Hematopoietic multipotent progenitor cell treated with erythropoietin and hydrocortisone succinate and interleukin-3 and kit ligand, for 8 days (in vitro differentiated cells): ENCODE data around the gene TEAD3.
"Not testable (repeated sequence)": the region's sequence is repeated elsewhere in the genome, so short reads cannot be mapped to it uniquely, and the experiment has no call there.

Source experiments
- DNase-seq: peaks from one replicate; pipeline ENCODE4 v3.0.0-alpha.2; 2015

The TEAD3 gene

DNA sequence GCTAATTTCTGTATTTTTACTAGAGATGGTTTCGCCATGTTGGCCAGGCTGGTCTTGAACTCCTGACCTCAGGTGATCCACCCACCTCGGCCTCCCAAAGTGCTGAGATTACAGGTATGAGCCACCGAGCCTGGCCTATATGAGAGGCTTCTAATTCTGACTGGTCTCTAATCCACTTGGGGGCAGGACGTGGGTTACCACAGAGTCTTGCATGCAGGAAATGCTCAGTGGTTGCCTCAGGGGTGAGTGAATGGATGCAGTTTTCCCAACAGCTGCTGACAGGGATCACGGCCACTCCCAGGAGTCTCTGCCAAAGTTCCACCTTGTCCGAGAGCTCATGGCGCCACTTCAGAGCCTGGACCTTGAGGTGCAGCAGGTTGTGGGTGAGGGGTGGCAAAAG, 51.2 kb downstream of the TEAD3 start:
- DNase-seq = no peak

DNA sequence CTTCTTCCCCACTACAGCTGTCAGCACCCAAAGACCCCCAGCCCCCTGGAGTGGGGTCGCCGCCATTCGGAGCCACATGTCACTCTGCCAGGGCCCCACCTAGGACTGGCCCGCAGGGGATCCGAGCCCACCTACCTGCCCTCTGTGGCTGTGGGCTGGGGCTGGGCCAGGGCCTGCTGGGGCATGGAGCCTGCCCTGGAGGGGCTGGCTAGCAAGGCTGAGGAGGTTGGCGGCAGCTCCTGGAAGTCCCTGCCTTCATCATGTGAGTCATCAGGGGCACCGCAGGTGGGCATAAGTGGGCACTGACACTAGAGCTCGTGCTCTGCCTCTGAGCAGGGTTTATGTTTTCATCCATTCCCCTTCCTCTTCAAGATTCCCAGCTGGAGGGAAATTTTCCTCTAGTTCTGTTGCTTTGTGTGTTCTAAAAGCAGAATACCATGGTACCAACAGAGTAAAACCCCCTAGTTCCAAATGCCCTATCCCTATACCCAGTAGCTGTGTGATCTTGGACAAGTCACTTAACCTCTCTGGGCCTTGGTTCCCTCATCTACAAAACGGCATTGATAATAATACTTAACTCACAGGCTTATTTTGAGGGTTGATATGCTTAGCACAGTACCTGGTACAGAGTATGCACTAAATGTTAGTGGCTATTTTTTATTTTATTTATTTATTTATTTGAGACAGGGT, 53.4 kb downstream of the TEAD3 start:
- no peak for DNase-seq

DNA sequence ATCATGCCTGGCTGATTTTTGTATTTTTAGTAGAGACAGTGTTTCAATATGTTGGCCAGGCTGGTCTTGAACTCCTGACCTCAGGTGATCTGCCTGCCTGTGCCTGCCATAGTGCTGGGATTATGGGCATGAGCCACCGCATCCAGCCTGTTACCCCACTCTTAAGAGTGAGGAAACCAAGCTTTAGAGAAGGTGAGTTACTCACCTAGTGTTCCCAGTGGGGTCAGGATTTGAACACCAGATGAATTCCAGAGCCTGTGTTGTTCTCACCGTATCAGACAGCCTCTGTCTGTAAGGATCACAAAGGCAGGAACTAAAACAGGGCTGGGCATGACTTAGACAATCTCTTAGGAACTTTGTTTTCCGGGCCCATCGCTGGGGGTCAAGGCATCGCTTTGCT, 54.2 kb downstream of the TEAD3 start:
- no peak for DNase-seq

DNA sequence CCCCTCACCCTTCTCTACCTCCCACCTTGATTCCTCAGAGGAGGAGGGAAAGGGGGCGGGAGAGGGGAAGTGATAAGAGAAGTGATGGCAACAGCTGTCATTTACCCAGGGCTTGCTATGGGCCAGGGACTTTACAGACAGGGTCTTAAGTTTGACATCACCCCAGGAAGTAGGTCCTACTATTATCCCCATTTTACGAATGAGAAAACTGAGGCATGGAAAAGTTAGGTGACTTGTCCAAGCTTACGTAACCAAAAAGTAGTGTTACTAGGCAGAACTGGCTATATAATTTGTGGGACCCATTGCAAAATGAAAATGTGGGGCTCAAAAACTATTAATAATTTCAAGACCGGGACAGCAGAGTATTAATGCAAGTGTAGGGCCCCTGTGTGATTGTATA, 55.2 kb downstream of the TEAD3 start:
- DNase-seq = no peak

DNA sequence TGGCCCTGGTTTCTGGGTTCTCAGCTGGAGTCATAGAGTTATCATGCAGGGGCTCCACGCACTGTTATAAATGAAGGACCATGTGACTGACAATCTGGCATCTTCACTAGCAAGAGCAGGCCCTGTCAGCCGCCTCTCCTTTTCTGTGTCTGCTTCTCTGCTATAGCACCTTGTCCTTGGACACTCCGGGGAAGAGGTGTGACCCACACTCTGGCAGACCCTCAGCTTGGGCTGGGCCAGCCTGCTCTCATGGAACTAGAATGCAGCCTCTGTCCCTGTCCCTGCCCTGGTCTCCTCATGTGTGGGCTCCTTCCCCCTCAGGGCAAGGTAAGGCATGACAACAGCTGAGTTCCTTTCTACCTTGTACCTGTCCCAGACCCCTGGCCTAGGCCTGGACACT, 55.7 kb downstream of the TEAD3 start:
- DNase-seq = no peak

DNA sequence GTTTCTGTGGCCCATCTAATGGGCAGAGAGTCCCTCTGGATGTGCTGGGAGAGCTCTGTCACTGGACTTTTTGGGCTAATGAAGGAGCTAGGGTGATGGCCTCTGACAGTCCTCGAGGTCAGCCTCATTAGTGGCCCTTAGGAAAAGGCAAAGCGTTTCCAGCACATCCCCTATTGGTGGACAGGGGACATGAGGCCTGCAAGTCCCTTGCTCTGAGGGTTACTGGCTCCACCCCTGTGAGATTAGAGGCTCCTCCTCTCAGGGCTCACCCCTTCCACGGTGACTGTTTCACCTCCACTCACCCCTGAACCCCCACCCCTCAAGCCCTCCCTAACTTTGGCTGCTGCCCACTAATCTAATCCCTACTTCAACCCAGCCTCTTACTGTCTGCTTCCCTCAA, 57.6 kb downstream of the TEAD3 start:
- DNase-seq = no peak

DNA sequence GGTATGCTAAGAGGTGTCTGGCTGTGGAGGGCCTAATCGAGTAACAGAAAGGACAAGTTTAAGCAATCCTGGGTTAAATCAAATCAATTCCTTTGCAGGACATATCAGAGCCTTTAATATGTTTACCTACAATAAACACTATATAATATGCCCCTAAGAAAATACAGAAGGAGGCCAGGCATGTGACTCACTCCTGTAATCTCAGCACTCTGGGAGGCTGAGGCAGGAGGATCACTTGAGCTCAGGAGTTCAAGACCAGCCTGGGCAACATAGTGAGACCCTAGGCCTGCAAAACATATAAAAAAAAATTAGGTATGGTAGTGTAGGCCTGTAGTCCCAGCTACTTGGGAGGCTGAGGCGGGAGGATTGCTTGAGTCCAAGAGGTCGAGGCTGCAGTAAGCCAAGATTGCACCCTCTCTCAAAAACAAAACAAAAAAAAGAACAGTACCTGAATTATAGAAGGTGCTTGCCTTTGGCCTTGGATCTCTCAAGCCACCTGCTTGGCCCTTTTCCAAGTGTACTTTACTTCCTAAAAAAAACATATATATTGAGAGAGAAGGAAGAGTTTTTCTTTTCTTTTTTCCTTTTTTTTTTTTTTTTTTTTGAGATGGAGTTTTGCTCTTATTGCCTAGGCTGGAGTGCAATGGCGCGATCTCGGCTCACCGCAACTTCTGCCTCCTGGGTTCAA, 58.4 kb downstream of the TEAD3 start:
- DNase-seq = not testable (repeated sequence)

DNA sequence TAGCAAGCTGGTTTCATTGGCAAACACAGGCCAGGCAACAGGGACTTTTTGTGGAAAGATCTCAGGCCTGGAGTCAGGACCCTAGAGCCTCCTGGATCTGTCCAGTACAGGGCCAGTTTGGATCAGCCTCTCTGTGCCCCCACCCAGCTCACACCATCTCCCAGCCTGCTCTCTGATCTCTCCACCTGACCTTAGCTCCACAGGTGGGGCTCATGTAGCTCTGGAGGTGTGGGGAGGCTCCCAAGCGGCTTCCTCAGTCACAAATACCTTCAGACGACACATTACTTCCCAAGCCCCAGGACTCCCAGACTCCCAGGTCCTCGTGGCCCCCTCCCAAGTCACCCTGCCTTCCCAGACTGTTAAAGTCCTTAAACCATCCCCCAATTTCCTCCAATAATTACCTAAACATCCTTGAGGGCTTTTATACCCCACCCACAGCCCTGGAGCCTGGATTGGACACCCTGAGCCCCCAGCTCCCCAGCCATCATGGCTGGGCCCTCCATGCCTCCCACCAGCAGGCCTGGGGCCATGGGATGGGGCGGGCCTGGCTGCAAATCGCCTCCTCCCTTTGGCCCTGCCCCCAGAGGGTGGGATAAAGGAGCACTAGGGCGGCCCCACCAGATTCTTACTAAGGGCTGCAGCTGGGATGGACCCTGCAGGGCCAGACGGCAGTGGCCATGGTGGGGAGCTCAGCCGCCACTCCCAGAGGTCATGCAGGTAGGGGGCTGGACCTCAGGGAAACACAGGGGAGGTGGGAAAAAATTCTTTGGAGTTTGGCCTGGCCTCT, 60.6 kb downstream of the TEAD3 start:
- no peak for DNase-seq

DNA sequence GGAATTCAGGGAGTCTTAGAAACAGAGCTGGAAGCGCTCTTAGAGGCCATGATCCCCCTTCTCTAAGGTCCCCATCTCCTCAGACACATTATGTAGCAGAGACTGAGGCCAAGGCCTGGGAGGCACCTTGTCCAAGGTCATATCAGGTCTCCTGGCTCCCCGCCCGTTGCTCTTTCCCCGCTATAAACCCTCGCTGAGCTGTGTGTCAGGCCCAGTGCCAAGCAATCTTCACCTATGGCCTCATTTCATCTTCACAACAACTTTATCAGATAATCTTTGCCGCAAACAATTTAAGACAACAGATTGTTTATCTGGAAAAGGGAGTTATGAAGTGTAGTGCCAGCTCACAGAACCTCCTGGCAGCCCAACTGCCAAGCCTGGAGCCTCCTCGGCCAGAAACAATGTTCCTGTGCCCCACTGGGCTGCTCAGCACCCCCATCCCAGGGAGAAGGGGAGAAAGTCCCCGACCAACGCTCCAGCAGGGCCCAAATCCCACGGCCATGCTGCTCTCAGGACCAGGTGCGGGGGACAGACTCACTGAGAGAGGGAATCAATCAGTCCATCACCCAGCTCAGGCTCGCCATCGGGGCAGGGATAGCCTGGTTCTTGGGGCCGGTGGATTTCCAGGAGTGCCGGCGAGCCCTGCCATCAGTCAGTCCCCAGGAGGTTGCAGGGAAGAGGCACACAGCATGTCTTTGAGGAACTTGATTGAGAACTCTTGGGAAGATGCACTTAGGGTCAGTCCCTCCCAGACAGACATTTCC, 61.6 kb downstream of the TEAD3 start:
- DNase-seq = no peak

DNA sequence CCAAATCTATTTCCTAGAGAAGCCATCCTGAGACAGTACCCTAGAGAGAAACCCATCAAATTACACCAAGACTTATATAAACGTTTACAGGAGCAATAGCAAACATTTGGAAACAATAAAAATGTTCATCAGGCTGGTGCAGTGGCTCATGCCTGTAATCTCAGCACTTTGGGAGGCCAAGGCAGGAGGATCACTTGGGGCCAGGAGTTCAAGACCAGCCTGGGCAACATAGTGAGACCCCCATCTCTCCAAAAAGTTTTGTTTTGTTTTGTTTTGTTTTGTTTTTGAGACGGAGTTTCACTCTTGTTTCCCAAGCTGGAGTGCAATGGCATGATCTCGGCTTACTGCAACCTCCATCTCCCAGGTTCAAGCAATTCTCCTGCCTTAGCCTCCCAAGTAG, 64.2 kb downstream of the TEAD3 start:
- DNase-seq = not testable (repeated sequence)

DNA sequence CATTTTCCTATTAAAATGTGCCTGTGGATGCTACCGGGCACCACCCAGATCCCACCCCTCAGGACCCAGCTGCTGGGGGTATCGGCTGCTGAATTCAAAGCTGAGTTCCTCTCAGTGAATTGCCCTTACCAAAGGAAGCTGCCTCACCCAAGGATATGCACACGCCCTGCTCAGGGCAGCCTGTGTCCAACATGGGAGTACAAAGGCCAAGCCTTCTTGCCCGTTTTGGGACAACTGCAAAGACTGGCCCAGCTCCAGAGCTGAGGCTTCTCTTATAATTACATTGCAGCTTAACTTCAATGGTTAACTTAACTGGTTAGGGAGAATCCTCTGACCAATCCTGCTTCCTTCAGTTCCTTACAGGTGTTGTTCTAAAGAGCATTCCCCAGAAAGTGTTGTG, 64.6 kb downstream of the TEAD3 start:
- no peak for DNase-seq

DNA sequence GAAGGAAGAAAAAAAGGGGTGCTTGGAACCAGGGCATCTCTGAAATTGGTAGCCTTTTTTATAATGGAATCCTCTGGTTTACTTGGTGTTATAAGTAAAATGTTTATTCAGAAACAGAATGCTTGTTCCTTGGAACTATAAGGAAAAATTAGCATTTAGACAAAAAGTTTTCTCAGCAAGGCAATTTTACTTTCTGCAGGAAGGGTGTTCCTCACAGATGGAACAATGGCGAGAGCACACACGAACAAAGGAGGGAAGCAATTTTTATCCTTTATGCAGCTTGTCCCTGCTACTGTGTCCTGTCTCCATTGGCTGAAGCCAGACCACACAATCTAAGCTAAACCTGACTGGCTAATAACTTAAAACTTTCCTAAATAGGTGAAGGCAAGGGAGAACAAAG, 67.4 kb downstream of the TEAD3 start:
- DNase-seq = no peak

DNA sequence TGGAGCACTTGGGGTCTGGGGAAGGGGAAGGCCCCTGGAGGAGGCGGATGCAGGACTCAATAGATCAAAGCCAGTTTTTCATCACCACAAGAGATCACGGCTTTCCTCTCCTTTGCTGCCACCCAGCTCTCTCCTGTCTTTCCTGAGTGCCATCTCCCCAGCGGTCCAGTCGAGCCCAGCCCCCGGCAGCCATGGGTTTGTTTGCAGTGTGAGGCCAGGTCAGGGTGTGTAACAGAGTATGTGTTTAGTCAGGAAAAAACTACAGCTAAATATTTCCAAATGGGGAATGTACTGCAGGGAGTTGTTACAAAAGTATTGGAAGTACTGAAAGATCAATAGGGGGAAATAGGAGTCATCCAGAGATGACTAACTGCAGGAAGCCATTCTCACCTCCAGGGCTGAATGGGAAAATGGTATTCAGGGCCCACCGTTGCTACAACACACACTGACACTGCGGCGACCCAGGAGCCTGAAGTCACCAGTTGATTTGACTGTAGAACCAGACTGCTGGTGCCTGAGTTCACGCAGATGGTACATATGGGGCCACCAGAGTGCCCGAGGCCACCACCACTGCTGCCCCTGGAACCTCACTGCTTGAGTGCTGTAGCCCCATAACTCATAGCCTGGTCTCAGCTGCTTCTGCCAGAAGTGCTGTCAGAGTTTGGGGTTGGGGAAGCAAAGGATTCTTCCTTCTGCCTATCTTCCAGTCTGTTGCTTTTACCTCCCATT, 68.3 kb downstream of the TEAD3 start:
- DNase-seq = no peak

DNA sequence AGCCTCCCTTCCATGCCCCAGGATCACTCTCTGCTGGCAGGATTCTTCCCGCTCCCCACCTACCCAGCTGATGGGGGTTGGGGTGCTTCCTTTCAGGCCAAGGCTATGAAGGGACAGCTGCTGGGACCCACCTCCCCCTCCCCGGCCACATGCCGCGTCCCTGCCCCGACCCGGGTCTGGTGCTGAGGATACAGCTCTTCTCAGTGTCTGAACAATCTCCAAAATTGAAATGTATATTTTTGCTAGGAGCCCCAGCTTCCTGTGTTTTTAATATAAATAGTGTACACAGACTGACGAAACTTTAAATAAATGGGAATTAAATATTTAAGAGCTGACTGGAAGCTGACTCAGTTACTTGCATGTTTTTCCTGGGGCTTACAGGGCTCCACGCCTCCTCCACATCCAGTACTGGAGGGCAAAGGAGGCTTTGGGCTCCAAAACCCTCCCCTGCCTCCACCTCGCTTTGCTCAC, 69.0 kb downstream of the TEAD3 start:
- no peak for DNase-seq

DNA sequence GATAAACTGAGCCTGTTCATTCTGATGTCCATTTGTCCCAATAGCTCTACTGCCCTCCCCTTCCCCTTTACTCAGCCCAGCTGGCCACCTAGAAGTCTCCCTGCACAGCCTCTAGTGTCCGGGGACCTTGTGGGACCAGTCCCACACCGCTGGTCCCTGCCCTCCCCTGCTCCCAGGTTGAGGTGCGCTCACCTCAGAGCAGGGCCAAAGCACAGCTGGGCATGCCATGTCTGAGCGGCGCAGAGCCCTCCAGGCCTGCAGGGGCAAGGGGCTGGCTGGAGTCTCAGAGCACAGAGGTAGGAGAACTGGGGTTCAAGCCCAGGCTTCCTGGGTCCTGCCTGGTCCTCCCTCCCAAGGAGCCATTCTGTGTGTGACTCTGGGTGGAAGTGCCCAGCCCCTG, 69.4 kb downstream of the TEAD3 start:
- no peak for DNase-seq

DNA sequence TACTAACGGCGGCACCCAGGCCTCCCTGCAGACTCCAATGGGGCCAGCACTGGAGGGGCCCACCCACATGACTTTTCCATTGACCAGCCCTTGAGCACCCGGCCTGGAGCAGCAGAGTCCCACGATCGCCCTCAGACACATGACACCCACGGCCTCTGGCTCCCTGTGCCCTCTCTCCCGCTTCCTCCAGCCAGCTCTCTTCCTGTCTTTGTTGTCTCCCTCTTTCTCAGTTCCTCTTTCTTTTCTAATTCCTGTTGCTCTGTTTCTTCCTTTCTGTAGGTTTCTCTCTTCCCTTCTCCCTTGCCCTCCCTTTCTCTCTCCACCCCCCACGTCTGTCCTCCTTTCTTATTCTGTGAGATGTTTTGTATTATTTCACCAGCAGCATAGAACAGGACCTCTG, 70.8 kb downstream of the TEAD3 start:
- DNase-seq = no peak

DNA sequence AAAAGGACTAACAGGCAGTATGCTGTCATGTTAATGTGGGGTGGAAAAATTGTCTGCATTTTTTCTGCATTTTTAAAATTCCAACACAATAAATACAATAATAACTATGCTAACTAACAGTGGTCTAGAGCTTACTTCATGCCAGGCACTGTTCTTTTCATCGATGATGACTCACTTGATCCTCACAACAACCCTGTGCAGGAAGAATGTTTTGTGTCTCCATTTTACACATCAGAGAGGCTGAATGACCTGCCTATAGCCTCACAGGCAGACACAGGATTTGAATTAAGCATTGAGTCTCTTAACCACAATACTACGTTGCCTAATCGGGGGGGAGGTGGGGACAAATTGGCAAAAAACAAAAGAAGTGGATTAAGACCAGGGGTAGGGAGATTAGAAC, 71.6 kb downstream of the TEAD3 start:
- no peak for DNase-seq
